HG02981 (cell line): ENCODE results near the gene SETDB1.
A peak's percentile ranks its signal among the peaks of the same experiment; 100 is the strongest.

Source experiments
- ATAC-seq: cut with Tn5 transposase; IDR thresholded peaks from one replicate; pipeline ENCODE4 v1.9.1; 2021; ENCODE audit warnings: mild to moderate bottlenecking, moderate library complexity; ENCODE audit not compliant: unreplicated experiment

SETDB1 gene

GRCh38 chr1:150973836-150974579 lies 47.8 kb downstream of the SETDB1 start:
- peak; percentile 30 for ATAC-seq

GRCh38 chr1:150974580-150975478 lies 48.7 kb downstream of the SETDB1 start, which contains the start of gene CERS2:
CERS2 (minus strand) TSS chr1:150974835; CDS start chr1:150969090, 5,745 bp downstream.
- ATAC-seq, result peak; percentile 47

GRCh38 chr1:150976401-150976821 lies 50.2 kb downstream of the SETDB1 start:
- no peak for ATAC-seq

DNA sequence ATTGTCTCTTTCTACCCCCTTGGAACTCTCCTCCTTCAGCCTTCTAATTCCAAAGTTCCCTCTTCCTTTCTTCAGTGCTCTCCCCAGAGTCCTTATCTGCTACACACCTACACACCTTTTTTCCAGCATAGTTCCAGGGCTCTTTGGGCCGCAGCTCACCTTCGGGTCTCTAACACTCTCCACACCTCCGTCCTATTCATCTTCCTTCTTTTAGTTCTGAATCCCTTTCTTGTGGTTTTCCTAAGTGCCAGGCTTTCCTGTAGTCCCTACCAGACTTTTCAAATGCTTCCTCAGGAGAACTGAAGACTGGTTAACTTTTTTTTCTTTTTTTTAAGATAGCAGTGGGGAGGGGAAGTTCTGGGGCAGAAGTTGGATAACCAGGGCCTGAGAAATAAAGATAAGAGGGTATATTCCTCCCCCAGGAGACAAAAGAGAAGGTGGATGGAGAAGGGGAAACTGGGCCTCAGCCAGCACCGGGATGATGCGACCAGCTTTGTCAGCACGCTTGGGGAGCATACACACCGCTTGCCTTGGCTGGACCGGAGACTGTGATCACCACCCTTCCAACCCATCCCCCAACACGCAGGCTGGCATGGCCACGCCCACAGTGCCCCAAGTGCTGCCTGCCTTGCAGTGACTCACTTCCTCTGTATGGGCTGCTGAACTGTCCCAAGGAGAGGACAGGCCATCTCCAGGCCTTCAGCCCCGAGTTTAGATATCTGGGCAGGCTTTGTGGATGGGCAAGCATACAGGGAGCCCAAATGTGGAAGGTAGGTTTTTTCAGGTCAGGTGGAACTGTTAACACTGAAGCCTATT lies 50.9 kb downstream of the SETDB1 start:
- ATAC-seq, result no peak

DNA sequence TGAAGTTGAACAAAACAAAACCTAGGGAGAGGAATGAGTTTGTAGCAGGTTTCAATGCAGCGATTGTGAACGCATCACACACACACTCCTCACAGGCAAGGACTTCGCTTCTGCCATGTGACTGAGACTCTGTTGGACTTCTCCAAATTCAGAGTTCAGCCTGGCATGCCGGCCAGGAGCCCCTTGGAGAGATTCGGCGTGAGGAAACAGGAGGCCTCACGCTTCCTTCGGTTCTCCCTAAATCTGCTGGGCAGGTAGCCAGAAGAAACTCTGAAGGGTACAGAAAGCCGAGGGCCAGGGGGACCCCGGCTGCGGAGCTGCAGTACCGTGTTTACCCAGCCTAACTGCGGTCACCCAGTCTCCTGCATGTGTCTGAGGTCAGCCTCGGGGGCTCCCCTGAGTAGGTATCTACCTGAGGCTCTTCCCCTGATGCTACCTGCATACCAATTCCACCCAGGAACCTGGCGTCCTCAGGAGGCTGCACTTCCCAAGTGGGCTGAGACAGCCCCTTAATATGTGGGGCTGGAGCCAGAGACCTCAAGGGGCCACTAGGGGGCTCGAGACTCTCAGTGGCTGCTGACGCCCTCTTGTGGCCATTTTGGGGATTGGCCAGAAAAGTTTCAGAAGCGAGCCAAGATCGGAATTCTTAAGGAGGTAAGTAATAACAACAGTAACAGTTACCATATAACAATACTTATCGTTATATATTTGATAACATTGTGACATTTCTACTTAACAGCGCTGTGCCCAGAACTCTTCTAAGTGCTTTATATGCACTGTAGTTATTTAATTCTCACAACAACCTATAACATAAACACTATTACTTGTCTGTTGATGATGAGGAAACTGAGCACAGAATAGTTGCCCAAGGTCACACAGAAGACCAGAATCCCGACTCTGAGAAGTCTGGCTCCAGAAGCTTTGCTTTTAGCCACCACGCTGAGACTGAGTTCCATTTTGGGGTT lies 53.2 kb downstream of the SETDB1 start:
- ATAC-seq, result no peak

DNA sequence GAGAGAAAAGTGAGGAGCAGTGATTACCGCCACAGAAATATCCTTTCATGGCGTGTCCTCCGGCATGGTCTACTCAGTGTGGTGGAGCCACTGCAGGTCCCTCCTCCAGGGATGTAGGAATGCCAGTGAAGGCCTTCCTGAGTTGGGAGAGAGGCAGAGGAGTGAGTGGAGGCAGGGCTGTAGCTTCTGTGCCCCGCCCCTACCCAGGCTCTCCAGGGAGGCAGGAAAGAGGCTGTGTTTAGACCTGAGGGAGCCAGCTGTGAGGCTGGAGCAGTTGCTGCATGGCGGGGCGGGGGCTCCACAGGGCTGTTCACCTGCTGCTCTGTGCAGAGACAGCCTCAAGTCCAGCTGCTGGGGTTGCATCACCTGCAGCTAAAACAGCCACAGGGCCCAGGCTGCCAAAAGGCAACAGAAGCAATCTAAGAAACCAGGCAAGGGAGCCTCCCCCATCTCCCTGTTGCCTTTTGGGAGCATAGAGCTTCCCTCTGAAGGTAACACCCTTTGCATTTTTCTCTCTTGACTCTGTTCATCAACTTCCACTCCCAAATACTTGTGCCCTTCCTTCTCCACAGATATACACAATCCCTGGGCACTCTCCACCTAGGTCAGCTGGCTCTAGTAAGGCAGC lies 55.1 kb downstream of the SETDB1 start:
- no peak for ATAC-seq

DNA sequence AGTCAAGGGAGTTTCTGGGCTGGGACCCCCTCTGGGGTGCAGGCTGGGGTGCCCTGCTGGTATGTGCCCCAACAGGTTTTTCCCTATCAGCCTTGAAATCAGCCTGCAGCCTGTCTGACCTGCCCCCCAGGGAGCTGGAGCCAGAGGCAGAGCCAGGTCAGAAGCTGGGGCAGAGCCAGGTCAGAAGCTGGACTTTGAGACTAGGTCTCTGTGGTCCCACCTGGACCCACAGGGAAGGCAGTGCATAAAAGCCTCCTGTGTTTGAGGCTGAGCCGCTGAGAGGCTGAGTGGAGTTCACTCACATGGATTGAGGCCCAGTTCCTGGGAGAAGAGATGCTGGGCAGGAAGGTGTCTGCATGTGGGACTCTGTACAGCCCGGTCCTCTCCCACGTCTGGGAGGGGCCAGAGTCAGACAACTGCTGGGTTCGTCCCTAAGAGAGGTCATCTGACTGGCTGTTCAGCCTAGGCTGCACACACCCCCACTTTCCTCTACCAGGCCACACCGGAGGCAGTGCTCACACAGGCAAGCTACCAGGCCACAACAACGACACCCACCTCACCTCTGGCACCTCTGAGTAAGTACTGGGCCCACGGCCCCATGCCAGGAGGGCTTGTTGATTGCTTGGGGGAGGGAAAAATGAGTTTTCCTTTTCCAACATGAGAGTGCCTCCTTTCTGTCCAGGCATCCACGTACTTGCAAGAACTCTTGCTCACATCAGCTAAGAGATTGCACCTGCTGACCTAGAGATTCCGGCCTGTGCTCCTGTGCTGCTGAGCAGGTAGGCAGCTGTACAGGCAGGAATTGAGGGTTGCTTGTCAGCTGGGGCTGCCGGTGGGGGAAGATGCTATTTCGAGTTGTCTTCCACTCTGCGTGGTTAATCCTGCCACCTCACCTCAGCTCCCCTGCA lies 55.9 kb downstream of the SETDB1 start, which contains the start of gene ANXA9:
Gene ANXA9, plus strand, starts transcription at position 488 of the 908 bp plus-strand sequence. CDS start 814 bp downstream, outside the sequence.
- ATAC-seq, result no peak

DNA sequence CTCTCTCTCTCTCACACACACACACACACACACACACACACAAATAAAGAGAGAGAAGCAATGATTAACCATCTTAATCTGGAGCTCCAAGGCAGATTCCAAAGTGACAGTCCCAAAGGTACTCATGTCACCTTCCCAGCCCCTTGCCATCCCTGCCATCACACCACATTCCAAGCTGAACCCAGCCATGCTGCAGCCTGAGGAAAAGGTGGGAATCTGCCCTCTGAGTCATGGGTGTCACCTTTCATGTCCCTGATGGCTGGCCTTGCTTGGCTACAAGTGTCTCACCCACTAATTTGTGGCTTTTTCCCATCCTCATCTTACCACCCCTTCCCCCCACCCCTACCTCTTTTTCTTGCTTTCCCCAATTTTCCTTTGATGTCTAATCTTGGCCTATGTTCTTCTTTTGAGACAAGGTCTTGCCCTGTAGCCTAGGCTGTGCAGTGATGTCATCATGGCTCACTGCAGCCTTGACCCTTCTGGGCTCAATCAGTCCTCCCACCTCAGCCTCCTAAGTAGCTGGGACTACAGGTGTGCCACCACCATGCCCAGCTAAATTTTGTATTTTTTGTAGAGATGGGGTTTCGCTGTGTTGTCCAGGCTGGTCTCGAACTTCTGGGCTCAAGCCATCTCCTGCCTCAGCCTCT lies 59.1 kb downstream of the SETDB1 start:
- ATAC-seq, result no peak

GRCh38 chr1:150987924-150988323 lies 61.8 kb downstream of the SETDB1 start:
- ATAC-seq, result no peak

DNA sequence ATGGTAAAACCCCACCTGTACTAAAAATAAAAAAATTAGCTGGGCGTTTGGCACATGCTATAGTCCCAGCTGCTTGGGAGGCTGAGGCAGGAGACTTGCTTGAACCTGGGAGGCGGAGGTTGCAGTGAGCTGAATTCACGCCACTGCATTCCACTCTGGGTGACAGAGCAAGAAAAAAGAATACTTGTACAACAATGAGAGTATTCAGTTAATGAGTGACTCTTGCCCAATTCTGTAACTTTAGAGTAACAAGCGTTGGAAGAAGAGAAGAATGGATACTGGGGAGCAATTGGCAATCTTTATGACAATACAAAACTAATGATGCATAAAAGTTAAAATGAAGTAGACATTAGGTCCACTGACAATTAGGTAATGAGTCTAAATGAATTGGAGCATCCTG lies 66.5 kb downstream of the SETDB1 start:
- no peak for ATAC-seq

- ATAC-seq, result no peak
Observed at GRCh38 chr1:150994248-150994647, 68.1 kb downstream of the SETDB1 start.

DNA sequence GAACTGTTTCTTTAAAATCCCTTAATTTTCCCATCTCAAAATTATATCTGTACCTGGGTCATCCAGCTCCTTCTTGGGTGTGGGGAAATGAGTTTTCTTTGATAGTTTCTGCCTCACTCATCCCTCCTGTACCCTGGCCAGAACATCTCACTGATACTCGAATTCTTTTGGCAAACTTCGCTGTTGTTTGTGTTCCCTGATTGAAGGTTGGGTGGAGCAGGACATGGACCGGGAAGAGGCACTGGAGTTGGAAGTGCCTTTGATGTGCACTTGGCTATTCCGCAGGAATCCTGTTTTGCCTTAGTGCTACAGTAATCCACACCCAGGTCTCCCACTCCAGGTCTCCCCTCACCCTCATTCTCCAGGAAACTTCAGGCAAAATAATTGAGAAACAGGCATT lies 69.3 kb downstream of the SETDB1 start:
- no peak for ATAC-seq

GRCh38 chr1:150995896-150996295 lies 69.7 kb downstream of the SETDB1 start:
- no peak for ATAC-seq

DNA sequence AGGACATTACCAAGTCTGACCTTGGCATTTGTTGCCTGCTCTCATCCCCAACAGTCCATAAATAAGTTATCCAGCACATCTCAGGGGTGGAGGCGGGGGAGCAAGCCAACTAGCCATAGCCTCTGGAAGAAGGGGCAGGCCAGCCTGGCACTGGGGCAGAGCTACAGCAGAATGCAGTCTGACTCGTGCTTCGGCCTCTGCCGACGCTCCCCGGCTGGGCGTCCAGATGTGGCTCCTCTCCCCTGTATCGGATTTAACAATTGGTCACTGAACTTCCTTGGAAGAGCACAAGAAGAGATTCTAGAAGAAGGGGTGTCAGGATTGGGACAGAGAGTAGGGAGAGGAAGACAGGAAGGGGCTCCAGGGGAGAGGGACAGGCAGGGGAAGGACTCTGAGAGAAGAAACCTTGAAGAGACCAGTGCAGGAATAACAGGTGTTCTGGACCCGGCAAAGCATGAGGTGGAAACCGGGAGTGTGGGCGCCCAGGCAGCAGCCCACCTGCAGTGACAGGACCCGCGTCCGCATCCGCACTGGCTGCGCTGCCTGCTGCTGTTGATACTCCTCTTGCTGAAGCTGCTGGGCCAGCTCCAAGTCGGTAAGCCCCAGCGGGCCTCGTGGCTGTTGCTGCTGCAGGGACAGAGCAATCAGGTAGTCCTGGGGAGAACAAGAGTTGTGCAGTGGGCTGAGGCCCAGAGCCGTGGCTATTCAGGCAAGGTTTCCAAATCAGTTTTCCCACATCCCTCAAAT lies 71.1 kb downstream of the SETDB1 start:
- ATAC-seq, result no peak

DNA sequence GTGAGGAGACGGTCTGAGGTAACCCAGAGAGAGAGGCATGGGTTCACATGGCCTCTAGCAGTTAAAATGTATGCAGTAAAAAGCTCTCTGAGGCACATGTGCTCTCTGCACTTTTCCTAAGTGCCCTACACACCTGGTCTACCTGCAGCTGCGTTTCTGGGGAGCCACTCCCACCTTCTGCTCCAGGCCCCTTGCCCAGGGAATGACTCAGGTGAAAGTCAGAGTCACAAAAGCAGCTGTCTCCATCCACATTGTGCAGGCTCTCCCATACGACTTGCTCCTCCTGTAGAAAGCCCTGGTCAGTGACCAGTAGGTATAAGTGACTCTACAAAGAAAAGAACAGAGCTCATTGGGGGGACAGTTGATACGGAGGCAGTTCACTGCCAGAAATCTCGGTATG lies 71.8 kb downstream of the SETDB1 start:
- ATAC-seq, result no peak

DNA sequence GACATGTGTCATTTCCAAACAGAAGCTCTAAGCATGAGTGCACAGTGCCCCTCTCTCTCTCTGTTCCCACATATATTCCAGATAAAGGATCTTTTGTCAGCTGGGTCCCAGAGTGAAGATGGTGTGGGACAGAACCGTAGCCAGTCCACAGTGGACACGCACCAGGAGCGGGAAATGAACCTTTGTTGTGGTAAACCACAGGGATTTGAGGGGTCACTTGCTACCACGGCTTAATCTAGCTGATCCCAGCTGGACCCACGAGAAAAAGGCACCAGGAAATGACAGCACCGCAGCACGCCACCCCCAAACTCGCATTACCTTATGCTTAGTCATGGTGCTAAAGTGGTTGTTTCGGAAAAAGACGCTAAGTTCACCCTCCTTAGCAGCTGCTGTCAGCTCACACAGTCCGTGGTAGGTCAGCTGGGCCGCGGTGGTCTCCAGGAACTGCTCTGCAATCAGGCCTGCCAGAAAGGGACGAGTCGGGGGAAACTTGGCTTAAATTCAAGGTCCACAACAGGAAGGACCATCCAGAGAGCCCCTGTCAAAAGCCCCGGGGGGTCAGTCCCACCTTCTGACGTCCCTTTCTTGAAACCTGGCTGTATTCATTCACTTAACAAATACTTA lies 73.0 kb downstream of the SETDB1 start:
- ATAC-seq, result no peak

DNA sequence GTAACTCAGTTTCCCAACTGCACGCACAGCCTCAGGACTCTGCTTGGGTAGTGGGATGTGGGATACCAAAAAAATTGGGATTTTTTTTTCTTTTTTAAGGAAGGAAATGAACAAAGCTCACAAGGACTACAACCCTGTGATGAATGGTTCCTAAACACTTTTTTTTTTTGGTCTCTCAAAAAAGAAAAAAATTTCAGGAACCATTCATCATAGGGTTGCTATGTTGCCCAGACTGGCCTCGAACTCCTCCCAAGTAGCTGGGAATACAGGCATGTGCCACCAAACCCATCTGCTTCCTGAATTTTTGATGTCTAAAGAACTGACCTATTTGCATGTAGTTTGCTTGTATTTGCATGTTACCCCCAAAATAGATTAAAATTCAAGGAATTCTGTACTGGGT lies 73.8 kb downstream of the SETDB1 start:
- no peak for ATAC-seq
